ENCODE data around the gene NAV3. TPM values are rescaled to one million over a fixed set of nuclear protein-coding genes. Genes with fewer than 3 reads are reported as not detected.
A peak's percentile ranks its signal among the peaks of the same experiment; 100 is the strongest.

NAV3 gene
- polyA plus RNA-seq, 1 donor from 2014 or later = 36.9 TPM

GRCh38 chr12:78179346-78179745, 348.7 kb downstream of the NAV3 start:
- Histone ChIP-seq H3F3A (ENCODE audit: insufficient read depth, low read length, poor library complexity, severe bottlenecking) (no peaks in the 10 kb centered on the region), H3K36me3 (ENCODE audit: insufficient read depth, low read length) (no peaks in the 10 kb centered on the region), H3K27me3 (ENCODE audit: insufficient read depth, low read depth, low read length) (no peaks in the 10 kb centered on the region), H3K79me2 (replicated peaks; ENCODE audit: insufficient read depth, low read length) (no peaks in the 10 kb centered on the region), H3K4me2 (ENCODE audit: low read length) (no peak overlapping the region), H4K20me1 (ENCODE audit: insufficient read depth) (no peaks in the 10 kb centered on the region), H3K27ac (ENCODE audit: low read length) (no peak overlapping the region), H3K9me2 (ENCODE audit: insufficient read depth, low read length) (no peaks in the 10 kb centered on the region), H3K4me3 (ENCODE audit: low read length) (no peak overlapping the region), H2AFZ (ENCODE audit: low read depth, low read length) (no peak overlapping the region), H3K9ac (ENCODE audit: low read length) (no peak overlapping the region), H3K9me3 (ENCODE audit: low read length) (no peaks in the 10 kb centered on the region)
- TF ChIP-seq, protein P1, sequence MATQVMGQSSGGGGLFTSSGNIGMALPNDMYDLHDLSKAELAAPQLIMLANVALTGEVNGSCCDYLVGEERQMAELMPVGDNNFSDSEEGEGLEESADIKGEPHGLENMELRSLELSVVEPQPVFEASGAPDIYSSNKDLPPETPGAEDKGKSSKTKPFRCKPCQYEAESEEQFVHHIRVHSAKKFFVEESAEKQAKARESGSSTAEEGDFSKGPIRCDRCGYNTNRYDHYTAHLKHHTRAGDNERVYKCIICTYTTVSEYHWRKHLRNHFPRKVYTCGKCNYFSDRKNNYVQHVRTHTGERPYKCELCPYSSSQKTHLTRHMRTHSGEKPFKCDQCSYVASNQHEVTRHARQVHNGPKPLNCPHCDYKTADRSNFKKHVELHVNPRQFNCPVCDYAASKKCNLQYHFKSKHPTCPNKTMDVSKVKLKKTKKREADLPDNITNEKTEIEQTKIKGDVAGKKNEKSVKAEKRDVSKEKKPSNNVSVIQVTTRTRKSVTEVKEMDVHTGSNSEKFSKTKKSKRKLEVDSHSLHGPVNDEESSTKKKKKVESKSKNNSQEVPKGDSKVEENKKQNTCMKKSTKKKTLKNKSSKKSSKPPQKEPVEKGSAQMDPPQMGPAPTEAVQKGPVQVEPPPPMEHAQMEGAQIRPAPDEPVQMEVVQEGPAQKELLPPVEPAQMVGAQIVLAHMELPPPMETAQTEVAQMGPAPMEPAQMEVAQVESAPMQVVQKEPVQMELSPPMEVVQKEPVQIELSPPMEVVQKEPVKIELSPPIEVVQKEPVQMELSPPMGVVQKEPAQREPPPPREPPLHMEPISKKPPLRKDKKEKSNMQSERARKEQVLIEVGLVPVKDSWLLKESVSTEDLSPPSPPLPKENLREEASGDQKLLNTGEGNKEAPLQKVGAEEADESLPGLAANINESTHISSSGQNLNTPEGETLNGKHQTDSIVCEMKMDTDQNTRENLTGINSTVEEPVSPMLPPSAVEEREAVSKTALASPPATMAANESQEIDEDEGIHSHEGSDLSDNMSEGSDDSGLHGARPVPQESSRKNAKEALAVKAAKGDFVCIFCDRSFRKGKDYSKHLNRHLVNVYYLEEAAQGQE (IDR thresholded peaks at IDR 0.05; ENCODE audit: borderline replicate concordance) = no peak
- TF ChIP-seq, protein P2, sequence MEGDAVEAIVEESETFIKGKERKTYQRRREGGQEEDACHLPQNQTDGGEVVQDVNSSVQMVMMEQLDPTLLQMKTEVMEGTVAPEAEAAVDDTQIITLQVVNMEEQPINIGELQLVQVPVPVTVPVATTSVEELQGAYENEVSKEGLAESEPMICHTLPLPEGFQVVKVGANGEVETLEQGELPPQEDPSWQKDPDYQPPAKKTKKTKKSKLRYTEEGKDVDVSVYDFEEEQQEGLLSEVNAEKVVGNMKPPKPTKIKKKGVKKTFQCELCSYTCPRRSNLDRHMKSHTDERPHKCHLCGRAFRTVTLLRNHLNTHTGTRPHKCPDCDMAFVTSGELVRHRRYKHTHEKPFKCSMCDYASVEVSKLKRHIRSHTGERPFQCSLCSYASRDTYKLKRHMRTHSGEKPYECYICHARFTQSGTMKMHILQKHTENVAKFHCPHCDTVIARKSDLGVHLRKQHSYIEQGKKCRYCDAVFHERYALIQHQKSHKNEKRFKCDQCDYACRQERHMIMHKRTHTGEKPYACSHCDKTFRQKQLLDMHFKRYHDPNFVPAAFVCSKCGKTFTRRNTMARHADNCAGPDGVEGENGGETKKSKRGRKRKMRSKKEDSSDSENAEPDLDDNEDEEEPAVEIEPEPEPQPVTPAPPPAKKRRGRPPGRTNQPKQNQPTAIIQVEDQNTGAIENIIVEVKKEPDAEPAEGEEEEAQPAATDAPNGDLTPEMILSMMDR (IDR thresholded peaks at IDR 0.05; ENCODE audit: poor library complexity, severe bottlenecking) = no peak
- no peak for TF ChIP-seq TAF1 (IDR thresholded peaks at IDR 0.05; ENCODE audit: low read depth)
- no peak for TF ChIP-seq SMC3 (conservative IDR thresholded peaks at IDR 0.05; ENCODE audit: poor library complexity)
- no peak for TF ChIP-seq RAD21 (conservative IDR thresholded peaks at IDR 0.05)
- TF ChIP-seq EP300 (conservative IDR thresholded peaks at IDR 0.05; ENCODE audit: poor library complexity, severe bottlenecking) = no peak
- TF ChIP-seq EZH2 (IDR thresholded peaks at IDR 0.05; ENCODE audit: borderline replicate concordance, insufficient read depth, low read length, poor library complexity, severe bottlenecking) = no peak

GRCh38 chr12:78181544-78182162, 351.0 kb downstream of the NAV3 start:
- H3K9me2 ChIP-seq (ENCODE audit: insufficient read depth, low read length) = no peaks in the 10 kb centered on the region

More at GRCh38 chr12:78181544-78182162, 351.0 kb downstream of the NAV3 start:
- Histone ChIP-seq H3K4me2 (ENCODE audit: low read length) (no peak overlapping the region), H3K36me3 (ENCODE audit: insufficient read depth, low read length) (no peaks in the 10 kb centered on the region), H3K27ac (ENCODE audit: low read length) (no peak overlapping the region), H3K9ac (ENCODE audit: low read length) (no peak overlapping the region), H3K79me2 (replicated peaks; ENCODE audit: insufficient read depth, low read length) (no peaks in the 10 kb centered on the region), H3K27me3 (ENCODE audit: insufficient read depth, low read depth, low read length) (no peaks in the 10 kb centered on the region), H3K4me3 (ENCODE audit: low read length) (no peak overlapping the region), H4K20me1 (ENCODE audit: insufficient read depth) (no peaks in the 10 kb centered on the region), H3K9me3 (ENCODE audit: low read length) (no peaks in the 10 kb centered on the region), H3F3A (ENCODE audit: insufficient read depth, low read length, poor library complexity, severe bottlenecking) (no peaks in the 10 kb centered on the region), H2AFZ (ENCODE audit: low read depth, low read length) (no peak overlapping the region)
- TF ChIP-seq POLR2AphosphoS5 (IDR thresholded peaks at IDR 0.05) (no peak), RAD21 (conservative IDR thresholded peaks at IDR 0.05) (peak; percentile 90), EZH2 (IDR thresholded peaks at IDR 0.05; ENCODE audit: borderline replicate concordance, insufficient read depth, low read length, poor library complexity, severe bottlenecking) (no peak), TAF1 (IDR thresholded peaks at IDR 0.05; ENCODE audit: low read depth) (no peak), EP300 (conservative IDR thresholded peaks at IDR 0.05; ENCODE audit: poor library complexity, severe bottlenecking) (peak; percentile 12), MXI1 (conservative IDR thresholded peaks at IDR 0.05; ENCODE audit: poor library complexity, severe bottlenecking) (no peak), SMC3 (conservative IDR thresholded peaks at IDR 0.05; ENCODE audit: poor library complexity) (peak; percentile 87)
- TF ChIP-seq, protein P1 (IDR thresholded peaks at IDR 0.05; ENCODE audit: borderline replicate concordance) = no peak
- TF ChIP-seq, protein P2 (IDR thresholded peaks at IDR 0.05; ENCODE audit: poor library complexity, severe bottlenecking) = peak; percentile 81

Data from neural cell (in vitro differentiated cells).